ENCODE results near the gene UBR4.
A peak's percentile ranks its signal among the peaks of the same experiment; 100 is the strongest.

The UBR4 gene

DNA sequence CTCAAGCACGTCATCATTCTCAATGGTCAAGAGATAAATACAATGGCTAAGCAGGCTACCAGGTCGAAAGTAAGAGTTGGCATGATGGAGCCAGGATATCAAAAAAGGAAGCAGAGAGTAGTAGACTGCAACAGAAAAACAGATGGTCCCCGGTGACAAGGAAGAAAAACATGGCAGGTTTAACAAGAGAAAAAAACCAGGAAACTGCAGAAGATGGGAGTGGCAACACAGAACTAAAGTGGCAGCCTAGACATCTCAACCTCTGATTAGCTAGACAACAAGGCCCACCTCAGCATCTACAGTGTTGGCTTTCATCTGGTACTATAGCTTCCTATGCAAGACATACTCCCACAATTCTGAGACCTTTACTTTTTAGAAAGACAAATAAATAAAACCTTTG lies 3.1 kb downstream of the UBR4 start:
- DNase-seq, result peak; percentile 37 to 62
- TF ChIP-seq POLR2A (IDR thresholded peaks at IDR 0.05; ENCODE audit: low read length), result no peak
- no peak for TF ChIP-seq GATA1 (IDR thresholded peaks at IDR 0.05; ENCODE audit: low read depth, low read length)

DNA sequence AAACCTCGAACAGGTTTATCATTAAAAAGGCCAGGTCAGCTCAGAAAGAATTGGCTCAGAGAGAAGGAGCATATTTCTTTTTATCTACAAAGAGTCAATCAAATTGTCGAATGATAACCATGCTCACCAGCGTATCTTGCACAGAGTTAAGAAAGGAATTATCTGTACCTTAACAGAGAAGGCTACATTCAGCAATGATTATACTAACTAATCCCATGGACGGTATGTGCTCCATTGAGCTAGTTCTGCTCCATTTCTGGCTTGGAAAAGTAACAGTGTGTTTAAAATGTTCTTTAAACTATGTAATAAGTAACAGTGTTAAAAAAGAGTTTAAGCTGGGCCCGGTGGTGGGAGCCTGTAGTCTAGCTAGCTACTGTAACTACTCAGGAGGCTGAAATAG lies 4.2 kb downstream of the UBR4 start:
- DNase-seq, result peak; percentile 34 to 72
- TF ChIP-seq GATA1 (IDR thresholded peaks at IDR 0.05; ENCODE audit: low read depth, low read length), result no peak

DNA sequence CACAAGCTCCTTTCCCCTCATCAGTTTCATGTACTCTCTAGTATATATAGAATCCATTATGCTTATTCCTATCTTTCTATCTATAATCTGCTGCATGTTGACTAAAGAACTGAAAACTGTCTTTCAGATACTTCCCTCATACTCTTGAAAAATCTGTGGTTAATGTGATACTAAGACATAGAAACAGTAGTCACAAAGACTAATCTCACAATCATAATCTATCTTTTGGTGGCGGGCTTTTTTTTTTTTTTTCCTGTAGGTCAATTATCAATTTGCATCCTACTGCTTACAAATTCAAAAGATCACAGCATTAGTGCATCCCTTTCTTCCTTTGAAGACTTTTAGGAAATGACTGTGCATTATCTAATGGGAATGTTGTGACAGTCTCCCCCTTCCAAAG lies 4.7 kb downstream of the UBR4 start:
- TF ChIP-seq POLR2A (IDR thresholded peaks at IDR 0.05; ENCODE audit: low read length), result no peak
- TF ChIP-seq GATA1 (IDR thresholded peaks at IDR 0.05; ENCODE audit: low read depth, low read length), result no peak
- no peak for DNase-seq

DNA sequence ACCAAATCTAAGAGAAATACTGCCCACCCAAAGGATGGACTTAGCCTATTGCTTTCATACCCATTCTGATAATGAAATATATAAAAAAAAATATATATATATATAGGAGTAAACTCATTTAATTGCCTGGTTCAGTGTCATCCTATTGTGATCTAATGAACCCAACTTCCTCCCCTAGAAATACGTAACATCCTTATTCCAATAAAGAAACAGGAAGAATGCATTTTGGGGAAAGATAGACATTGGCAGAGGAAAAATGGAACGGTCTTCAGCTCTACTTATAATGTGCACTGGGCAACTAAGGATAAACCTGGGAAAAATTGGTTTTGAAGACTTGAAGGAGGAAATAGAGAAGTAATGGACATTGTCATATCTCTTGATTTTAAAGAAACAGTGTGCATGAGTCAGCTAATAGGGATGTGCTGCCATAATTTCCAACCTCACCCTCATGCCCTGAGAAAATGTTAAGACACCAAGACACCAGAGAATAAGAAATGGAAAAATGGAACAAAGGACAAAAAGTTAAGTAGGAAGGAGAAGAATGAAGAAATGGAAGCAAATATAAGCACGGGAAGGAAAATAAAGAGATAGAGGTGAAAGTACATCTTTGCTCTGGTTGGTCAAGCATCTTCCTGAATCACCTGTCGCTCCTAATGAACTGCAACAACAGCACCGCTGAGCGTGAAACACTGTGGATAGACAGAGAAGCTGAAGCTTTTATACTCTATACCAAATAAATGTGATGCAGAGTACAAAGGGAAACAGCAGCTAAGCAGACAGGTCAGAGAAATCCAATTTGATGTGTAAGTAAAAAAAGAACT lies 5.4 kb downstream of the UBR4 start:
- peak; percentile 8 to 47 for DNase-seq
- no peak for TF ChIP-seq GATA1 (IDR thresholded peaks at IDR 0.05; ENCODE audit: low read depth, low read length)
- no peak for TF ChIP-seq POLR2A (IDR thresholded peaks at IDR 0.05; ENCODE audit: low read length)

DNA sequence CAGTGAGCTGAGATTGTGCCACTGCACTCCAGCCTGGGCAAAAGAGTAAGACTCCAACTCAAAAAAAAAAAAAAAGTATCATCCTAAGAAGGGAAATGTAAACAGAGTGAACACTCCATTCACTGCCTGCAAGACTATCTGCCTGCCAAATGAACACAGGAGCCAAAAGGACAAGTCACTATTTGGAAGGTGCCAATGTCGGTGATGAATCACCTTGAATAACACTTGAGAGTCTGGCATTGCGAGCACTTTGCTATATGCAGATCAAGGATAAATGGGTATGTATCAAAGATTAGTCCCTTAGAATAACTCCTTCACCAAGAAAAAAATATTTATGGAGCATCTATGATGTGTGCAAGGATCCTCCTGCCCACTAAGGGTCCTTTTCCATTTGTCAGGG lies 6.6 kb downstream of the UBR4 start:
- TF ChIP-seq GATA1 (IDR thresholded peaks at IDR 0.05; ENCODE audit: low read depth, low read length) (no peak), POLR2A (IDR thresholded peaks at IDR 0.05; ENCODE audit: low read length) (no peak)
- peak; percentile 32 to 55 for DNase-seq

DNA sequence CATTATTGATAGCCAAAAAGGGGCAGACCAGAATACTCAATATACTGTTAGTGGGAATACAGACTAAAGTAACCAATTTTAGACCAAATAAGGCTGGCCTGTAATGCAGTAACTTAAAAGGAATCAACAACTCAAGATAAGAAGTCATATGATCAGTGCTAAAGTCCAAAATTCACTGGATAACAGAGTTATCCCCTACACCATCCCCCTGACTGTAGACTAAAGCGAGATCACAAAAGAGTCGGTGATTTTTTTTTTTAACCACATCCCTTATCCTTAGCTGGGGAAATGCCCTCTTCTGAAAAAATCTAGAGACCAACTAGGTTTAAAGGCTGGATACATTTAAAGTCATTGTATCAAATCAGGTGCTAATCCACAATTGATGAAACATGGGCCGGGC lies 7.7 kb downstream of the UBR4 start:
- TF ChIP-seq POLR2A (IDR thresholded peaks at IDR 0.05; ENCODE audit: low read length), result no peak
- no peak for TF ChIP-seq GATA1 (IDR thresholded peaks at IDR 0.05; ENCODE audit: low read depth, low read length)
- DNase-seq, result peak; percentile 17 to 20

DNA sequence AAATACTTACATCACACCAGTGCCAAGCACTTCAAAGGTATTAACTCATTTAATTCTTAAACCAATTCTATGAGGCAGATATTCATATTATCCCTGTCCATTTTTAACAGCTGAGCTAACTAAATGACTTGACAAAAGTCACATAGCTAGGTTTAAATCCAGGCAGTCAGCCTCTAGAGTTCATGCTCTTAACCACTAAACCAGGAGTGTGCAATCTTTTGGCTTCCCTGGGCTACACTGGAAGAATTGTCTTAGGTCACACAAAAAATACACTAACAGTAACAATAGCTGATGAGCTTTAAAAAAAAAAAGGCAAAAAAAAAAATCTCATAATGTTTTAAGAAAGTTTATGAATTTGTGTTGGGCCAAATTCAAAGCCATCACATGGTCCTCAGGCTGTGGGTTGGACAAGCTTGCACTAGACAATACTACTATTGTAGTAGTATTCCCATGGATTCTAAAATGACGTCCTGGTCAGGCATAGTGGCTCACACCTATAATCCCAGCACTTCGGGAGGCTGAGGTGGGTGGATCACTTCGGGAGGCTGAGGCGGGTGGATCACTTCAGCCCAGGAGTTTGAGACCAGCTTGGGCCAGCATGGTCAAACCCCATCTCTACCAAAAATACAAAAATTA lies 10.0 kb downstream of the UBR4 start:
- DNase-seq, result peak; percentile 5 to 7
- TF ChIP-seq POLR2A (IDR thresholded peaks at IDR 0.05; ENCODE audit: low read length), result no peak
- TF ChIP-seq GATA1 (IDR thresholded peaks at IDR 0.05; ENCODE audit: low read depth, low read length), result no peak

DNA sequence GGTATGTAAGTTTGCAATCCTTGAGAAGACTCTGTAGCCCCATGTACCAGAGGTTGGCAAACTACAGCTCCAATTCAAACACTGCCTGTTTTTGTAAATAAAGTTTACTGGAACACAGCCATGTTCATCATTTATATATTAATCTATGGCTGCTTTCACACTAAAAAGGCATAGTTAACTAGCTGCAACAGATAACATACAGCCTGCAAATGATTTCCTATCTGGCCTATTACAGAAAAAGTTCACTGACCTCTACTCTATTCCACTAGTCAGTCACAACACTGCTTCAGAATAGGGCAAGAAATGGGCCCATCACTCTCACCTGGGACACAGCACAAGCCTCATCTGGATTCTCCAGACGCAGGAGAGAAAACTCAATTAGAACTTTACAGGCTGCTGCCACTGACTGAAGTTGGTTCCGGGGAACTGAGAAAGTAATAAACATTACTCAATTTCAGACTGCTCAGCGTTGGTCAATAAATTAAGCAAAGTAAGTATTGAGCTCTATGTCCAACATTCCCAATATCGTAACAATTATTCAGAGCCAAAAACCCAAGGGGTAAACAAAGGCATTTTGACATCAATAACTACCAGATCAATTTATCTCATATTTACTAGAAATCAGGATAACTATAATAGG lies 10.6 kb downstream of the UBR4 start:
- TF ChIP-seq GATA1 (IDR thresholded peaks at IDR 0.05; ENCODE audit: low read depth, low read length), result no peak
- peak in 1 of 2 experiments; percentile 17 for DNase-seq

DNA sequence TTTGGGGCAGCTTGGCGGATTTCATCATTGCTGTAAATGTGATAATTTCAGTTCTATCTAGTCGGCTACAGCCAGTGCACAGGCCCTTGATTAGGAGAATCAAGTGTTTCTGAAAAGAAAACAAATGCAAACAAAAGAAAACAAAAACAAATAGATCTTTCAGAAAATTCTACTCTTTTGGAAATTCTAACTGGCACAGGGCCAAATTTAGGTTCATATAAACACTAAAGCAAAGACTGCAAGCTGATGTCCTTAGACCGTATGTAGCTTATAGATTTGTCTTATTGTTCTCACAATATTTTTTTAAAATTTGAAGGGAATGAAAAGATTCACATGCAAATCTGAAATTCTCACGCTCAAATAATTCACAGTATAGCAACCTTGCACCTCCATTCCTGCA lies 11.2 kb downstream of the UBR4 start:
- DNase-seq, result peak; percentile 29 to 33
- TF ChIP-seq GATA1 (IDR thresholded peaks at IDR 0.05; ENCODE audit: low read depth, low read length), result no peak
- no peak for TF ChIP-seq POLR2A (IDR thresholded peaks at IDR 0.05; ENCODE audit: low read length)

DNA sequence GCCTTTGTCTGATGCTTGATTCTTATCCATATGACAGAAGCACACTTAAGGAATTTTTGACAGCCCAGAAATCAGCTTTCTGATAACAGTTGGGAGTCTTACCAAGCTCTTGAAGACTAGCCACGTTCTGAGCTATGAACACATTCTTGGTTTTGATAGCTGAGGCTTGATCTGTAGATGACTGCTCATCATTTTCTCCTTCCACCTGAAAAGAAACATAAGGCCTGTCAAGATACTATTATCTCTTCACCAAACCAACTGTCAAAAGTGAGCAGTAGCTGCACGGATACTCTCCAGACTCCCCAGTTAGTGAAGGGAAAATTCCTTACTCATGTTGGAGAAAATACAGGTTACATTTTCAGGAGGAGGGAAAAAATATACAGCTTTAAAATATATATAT lies 12.2 kb downstream of the UBR4 start:
- TF ChIP-seq GATA1 (IDR thresholded peaks at IDR 0.05; ENCODE audit: low read depth, low read length) (no peak), POLR2A (IDR thresholded peaks at IDR 0.05; ENCODE audit: low read length) (no peak)
- DNase-seq, result peak; percentile 42 to 80

DNA sequence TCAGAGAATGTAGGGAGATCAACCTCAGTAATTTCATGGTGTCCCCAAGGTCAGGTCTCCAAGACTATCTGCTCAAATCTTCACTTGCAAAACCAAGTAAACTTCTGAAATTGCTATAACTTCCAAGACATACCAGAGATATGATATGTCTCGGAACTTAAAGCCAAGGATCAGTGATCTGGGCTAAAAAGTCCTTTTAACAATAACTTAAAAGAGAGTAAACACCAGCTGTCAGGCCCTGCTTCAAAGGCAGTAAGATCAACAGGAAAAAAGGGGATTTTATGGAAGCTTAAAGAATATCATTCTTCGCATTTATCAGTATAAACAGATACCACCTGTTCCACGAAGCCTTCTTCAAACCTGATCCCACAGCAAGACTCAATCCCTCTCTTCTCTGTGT lies 13.7 kb downstream of the UBR4 start:
- DNase-seq, result no peak
- no peak for TF ChIP-seq POLR2A (IDR thresholded peaks at IDR 0.05; ENCODE audit: low read length)
- TF ChIP-seq GATA1 (IDR thresholded peaks at IDR 0.05; ENCODE audit: low read depth, low read length), result no peak

DNA sequence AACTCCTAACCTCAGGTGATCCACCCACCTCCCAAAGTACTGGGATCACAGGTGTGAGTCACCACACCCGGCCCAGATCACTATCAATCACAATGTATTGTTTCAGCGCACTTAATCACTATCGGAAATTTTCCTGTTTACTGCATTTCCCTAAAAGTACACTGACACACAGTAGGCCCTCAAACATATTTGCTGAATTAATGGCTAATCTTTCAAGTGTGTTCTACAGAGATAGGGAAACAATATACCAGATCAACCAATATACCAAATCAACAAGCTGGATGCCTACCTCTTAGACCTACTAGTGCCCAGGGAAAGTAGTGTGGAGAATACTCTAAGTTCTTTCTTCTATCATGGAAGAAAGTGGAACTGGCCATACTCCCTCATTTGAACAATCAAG lies 17.1 kb downstream of the UBR4 start:
- no peak for DNase-seq
- no peak for TF ChIP-seq POLR2A (IDR thresholded peaks at IDR 0.05; ENCODE audit: low read length)
- no peak for TF ChIP-seq GATA1 (IDR thresholded peaks at IDR 0.05; ENCODE audit: low read depth, low read length)

DNA sequence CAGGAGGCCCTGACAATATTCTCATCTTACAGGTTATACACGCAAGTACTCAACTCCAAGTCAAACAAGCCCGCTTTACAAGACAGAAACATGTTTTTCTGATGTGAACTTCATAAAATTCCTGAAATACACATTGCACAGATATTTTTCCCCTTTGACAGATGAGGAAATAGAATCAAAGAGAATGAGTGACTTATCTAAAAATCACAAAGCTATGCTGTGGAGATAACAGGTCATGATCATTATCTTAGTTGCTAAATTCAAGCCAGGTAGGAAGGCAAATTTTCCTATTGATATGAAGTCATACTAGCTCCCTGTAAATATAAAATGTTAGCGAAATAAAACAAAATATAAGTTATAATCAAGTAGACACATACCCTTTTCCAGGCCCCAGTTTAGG lies 18.3 kb downstream of the UBR4 start:
- DNase-seq, result no peak
- TF ChIP-seq POLR2A (IDR thresholded peaks at IDR 0.05; ENCODE audit: low read length) (no peak), GATA1 (IDR thresholded peaks at IDR 0.05; ENCODE audit: low read depth, low read length) (no peak)

DNA sequence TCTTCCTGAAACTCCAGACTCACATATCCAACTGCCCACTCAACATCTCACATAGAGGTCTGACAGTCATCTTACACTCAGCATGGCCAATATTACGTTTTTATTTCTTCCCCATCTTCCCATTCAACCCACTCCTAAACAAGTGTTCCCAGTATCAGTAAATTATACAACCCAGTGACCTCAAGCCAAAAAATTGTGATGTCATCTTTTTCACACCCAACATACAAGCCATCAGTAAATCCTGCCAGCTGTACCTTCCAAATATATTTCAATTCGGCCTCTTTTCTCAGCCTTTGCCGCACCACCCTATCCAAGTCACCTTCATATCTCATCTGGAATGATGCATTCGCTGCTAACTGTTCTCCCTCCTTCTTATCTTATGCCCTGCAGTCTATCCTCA lies 19.6 kb downstream of the UBR4 start:
- no peak for TF ChIP-seq POLR2A (IDR thresholded peaks at IDR 0.05; ENCODE audit: low read length)
- no peak for TF ChIP-seq GATA1 (IDR thresholded peaks at IDR 0.05; ENCODE audit: low read depth, low read length)
- DNase-seq, result no peak

DNA sequence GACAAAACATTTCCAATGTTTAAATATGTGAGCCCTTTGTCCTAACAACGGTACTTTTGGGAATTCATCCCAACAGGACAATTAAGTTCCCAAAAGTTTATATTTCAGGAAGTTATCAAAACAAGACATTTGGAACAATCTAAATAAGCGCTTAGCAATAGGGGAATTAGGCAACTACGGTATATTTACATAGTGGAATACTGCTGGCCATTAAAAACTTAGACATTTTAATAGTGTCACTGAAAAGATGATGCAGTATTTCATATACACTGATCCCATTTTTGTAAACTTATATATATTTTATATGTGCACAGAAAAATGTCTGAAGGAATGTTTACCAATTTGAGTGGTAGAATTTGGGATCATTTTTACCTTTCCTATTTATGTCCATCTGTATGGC lies 20.8 kb downstream of the UBR4 start:
- no peak for DNase-seq
- no peak for TF ChIP-seq GATA1 (IDR thresholded peaks at IDR 0.05; ENCODE audit: low read depth, low read length)
- no peak for TF ChIP-seq POLR2A (IDR thresholded peaks at IDR 0.05; ENCODE audit: low read length)
